A549 (cell line): Measurements from ENCODE around the gene CCDC154. TPM values are rescaled to one million over a fixed set of nuclear protein-coding genes. Genes with fewer than 3 reads are reported as not detected.

Experiments
- ATAC-seq, 2 experiments: fragments of 200-7000 bp in 1 of 2; fragments of >200 bp in 1 of 2; cut with Nextera tagmentation in 1 of 2; cut with Tn5 transposase in 1 of 2; 3 replicates each; pipeline versions ENCODE4 v1.8.0 to v1.9.1; 2018 to 2020; ENCODE audit warnings: mild to moderate bottlenecking in 1 of 2, moderate library complexity in 1 of 2
- CTCF ChIA-PET: fragments of 300-600 bp; sonication (Branson Sonifier 250); formaldehyde crosslinking; extraction: SDS; loops from one replicate; lab custom pipeline; 2021; ENCODE audit warnings: antibody characterized with exemption, inconsistent platforms; lab: Yijun Ruan, JAX
- POLR2A ChIA-PET: fragments of 350-600 bp; formaldehyde crosslinking; extraction: SDS; loops from one replicate; lab custom pipeline; 2021; ENCODE audit warnings: antibody characterized with exemption, inconsistent platforms; lab: Yijun Ruan, JAX
- DNase-seq, 2 experiments: peaks; one replicate each; pipeline versions ENCODE4 v3.0.0 to v3.0.0-alpha.2; 2011 to 2016; ENCODE audit warnings: low read depth in 1 of 2, low spot score in 1 of 2
- FAIRE-seq: peaks from 2 replicates; lab custom pipeline; 2011; peaks lifted over from hg19 to GRCh38; lab: Jason Lieb, UNC
- H3K27ac ChIP-seq, 2 experiments: fragments of >200 bp; sonication (Bioruptor Twin); formaldehyde crosslinking; 3 replicates each; pipeline ENCODE4 v1.5.1; 2016 to 2017
- H3K4me1 ChIP-seq: fragments of >200 bp; sonication (Bioruptor Twin); formaldehyde crosslinking; 3 replicates; pipeline ENCODE4 v1.6.1; 2016
- H3K4me2 ChIP-seq: fragments of >200 bp; sonication (Bioruptor Twin); formaldehyde crosslinking; 3 replicates; pipeline ENCODE4 v1.6.1; 2016
- H3K4me3 ChIP-seq: fragments of >200 bp; sonication (Bioruptor Twin); formaldehyde crosslinking; 3 replicates; pipeline ENCODE4 v1.5.1; 2016
- H3K9me3 ChIP-seq: fragments of >200 bp; sonication (Bioruptor Twin); formaldehyde crosslinking; 3 replicates; pipeline ENCODE4 v1.6.1; 2016
- ELK1 ChIP-seq: fragments of 150-350 bp; IDR thresholded peaks from 2 replicates; pipeline ENCODE4 v1.6.1; 2014; ENCODE audit warnings: low read depth, mild to moderate bottlenecking, low read length
- HDAC2 ChIP-seq: fragments of 200-600 bp; sonication (generic); IDR thresholded peaks from 2 replicates; pipeline ENCODE4 v1.6.1; 2016
- HES2 ChIP-seq: fragments of >200 bp; sonication (Bioruptor Twin); formaldehyde crosslinking; IDR thresholded peaks from 2 replicates; pipeline ENCODE4 v1.6.1; 2016
- HEYL ChIP-seq: fragments of 250-450 bp; sonication (Bioruptor Pico); IDR thresholded peaks from 2 replicates; pipeline ENCODE4 v1.8.0; 2021; ENCODE audit warnings: mild to moderate bottlenecking, moderate library complexity
- HOXA7 ChIP-seq: fragments of 250-450 bp; sonication (Bioruptor Pico); IDR thresholded peaks from 2 replicates; pipeline ENCODE4 v1.5.0; 2020; ENCODE audit warnings: mild to moderate bottlenecking, moderate library complexity
- HOXB13 ChIP-seq: fragments of 250-450 bp; sonication (Bioruptor Pico); IDR thresholded peaks from 2 replicates; pipeline ENCODE4 v1.5.0; 2020; ENCODE audit warnings: low read depth, mild to moderate bottlenecking, moderate library complexity
- HOXB5 ChIP-seq: fragments of 250-450 bp; sonication (Bioruptor Pico); IDR thresholded peaks from 2 replicates; pipeline ENCODE4 v1.5.0; 2020; ENCODE audit warnings: mild to moderate bottlenecking, moderate library complexity
- JUNB ChIP-seq: fragments of >200 bp; sonication (Bioruptor Twin); formaldehyde crosslinking; IDR thresholded peaks from 2 replicates; pipeline ENCODE4 v1.6.1; 2016
- KDM1A ChIP-seq: fragments of 200-600 bp; sonication (generic); IDR thresholded peaks from 2 replicates; pipeline ENCODE4 v1.6.1; 2016; ENCODE audit warnings: low read depth, mild to moderate bottlenecking
- NPAS2 ChIP-seq: fragments of 250-450 bp; sonication (Bioruptor Pico); IDR thresholded peaks from 2 replicates; pipeline ENCODE4 v1.8.0; 2022; ENCODE audit warnings: mild to moderate bottlenecking, moderate library complexity, borderline replicate concordance
- PHF8 ChIP-seq: fragments of 200-600 bp; sonication (generic); IDR thresholded peaks from 2 replicates; pipeline ENCODE4 v1.6.1; 2016; ENCODE audit warnings: low read depth, mild to moderate bottlenecking, antibody characterized with exemption, moderate library complexity, borderline replicate concordance
- POLR2A ChIP-seq: IDR thresholded peaks from 2 replicates; pipeline ENCODE4 v1.6.1; 2012; ENCODE audit warnings: mild to moderate bottlenecking, low read length
- RAD21 ChIP-seq, 2 experiments: fragments of >200 bp in 1 of 2; sonication (Bioruptor Twin) in 1 of 2; formaldehyde crosslinking in 1 of 2; IDR thresholded peaks in 1 of 2; conservative IDR thresholded peaks in 1 of 2; 2 replicates in 1 of 2; 3 replicates in 1 of 2; pipeline ENCODE4 v1.6.1; 2012 to 2018; ENCODE audit warnings: inconsistent platforms in 1 of 2
- ZNF302 ChIP-seq: fragments of 250-450 bp; sonication (Bioruptor Pico); IDR thresholded peaks from 2 replicates; pipeline ENCODE4 v1.9.0; 2021; ENCODE audit warnings: inconsistent platforms, mild to moderate bottlenecking, moderate library complexity
- WGBS: methylation state at CpG from one replicate; pipeline ENCODE4 v1.1.6; 2017; ENCODE audit errors: missing lambda C conversion rate; 5-methylcytosine and 5-hydroxymethylcytosine counted together
- polyA plus RNA-seq, 4 experiments: library from polyadenylated mRNA; depleted of rRNA in 3 of 4; stranded (reverse); fragments of >200 nt; fragmentation: RNase III in 1 of 4; extraction: RNeasy Plus Mini Kit Qiagen cat#74134 plus additional on column Dnase treatment in 1 of 4; gene quantifications; 2 replicates in 3 of 4; 3 replicates in 1 of 4; pipeline ENCODE4 v1.2.3, GENCODE V29; 2011 to 2017
- TF ChIP-seq, protein P1 (sequence below): fragments of 200-600 bp; sonication (generic); IDR thresholded peaks from 2 replicates; pipeline ENCODE4 v1.6.1; 2016; ENCODE audit warnings: antibody characterized with exemption, mild to moderate bottlenecking, moderate library complexity
- TF ChIP-seq, protein P2 (sequence below): fragments of >200 bp; sonication (Bioruptor Twin); formaldehyde crosslinking; IDR thresholded peaks from 3 replicates; pipeline ENCODE4 v1.6.1; 2016
- TF ChIP-seq, protein P3 (sequence below): fragments of 450-650 bp; IDR thresholded peaks from 2 replicates; pipeline ENCODE4 v1.6.1; 2014; ENCODE audit warnings: antibody characterized with exemption
- TF ChIP-seq, protein P4 (sequence below): fragments of 250-450 bp; sonication (Bioruptor Pico); IDR thresholded peaks from 2 replicates; pipeline ENCODE4 v1.5.0; 2021; ENCODE audit warnings: mild to moderate bottlenecking, moderate library complexity, borderline replicate concordance

CCDC154 gene
- polyA plus RNA-seq, 2 of the 4 experiments (the other 2 are of a cell fraction): 0.16 to 0.74 TPM

DNA sequence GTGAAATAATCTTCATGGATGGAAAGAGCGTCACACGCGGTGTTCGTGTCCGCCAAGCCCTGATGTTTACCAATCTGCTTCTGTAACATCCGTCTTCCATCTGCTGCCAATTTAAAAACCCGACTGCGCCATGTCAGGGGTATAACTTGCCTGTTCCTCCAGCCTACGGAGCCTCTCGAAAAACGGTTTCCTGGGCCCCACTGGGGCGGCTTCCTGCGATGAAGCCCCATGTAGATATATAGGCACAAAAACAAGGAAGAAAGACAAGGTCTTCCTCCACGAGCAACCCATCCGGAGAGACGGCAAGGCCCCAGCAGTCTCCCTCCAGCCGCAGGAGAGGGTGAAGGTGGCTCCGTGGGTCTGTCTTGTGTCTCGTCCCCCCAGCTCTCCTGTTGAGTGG is 44.3 kb upstream of the CCDC154 start, which contains the start of gene PTX4:
PTX4 (minus strand) TSS at position 326 of the 400 bp plus-strand sequence; CDS start at position 291, 35 bp downstream.
- ATAC-seq: no peak
- Histone ChIP-seq H3K4me2 (no peak within 1 kb of the TSS), H3K27ac (no peak within 1 kb of the TSS), H3K4me3 (no peak within 1 kb of the TSS), H3K9me3 (no peaks in the 10 kb centered on the region), H3K4me1 (peaks cover 7% of the 10 kb centered on the region)
- POLR2A ChIA-PET: interaction anchor here (0.7 kb wide), 1 partner anchor 13 kb away, joined by 3 read pairs; no protein-coding TSS in a partner anchor
- CTCF ChIA-PET: no interaction called here
- 84% methylated on average over 19 of the region's 19 CpGs for WGBS
- no peak for FAIRE-seq
- DNase-seq: no peak
- TF ChIP-seq NPAS2 (CRISPR knock-in tag) (no peak), HES2 (no peak), HDAC2 (no peak), HEYL (CRISPR knock-in tag) (no peak), PHF8 (no peak), HOXB5 (CRISPR knock-in tag) (no peak), ELK1 (no peak), KDM1A (no peak), ZNF302 (CRISPR knock-in tag) (no peak), HOXB13 (CRISPR knock-in tag) (no peak), POLR2A (no peak)
- TF ChIP-seq, protein P1, sequence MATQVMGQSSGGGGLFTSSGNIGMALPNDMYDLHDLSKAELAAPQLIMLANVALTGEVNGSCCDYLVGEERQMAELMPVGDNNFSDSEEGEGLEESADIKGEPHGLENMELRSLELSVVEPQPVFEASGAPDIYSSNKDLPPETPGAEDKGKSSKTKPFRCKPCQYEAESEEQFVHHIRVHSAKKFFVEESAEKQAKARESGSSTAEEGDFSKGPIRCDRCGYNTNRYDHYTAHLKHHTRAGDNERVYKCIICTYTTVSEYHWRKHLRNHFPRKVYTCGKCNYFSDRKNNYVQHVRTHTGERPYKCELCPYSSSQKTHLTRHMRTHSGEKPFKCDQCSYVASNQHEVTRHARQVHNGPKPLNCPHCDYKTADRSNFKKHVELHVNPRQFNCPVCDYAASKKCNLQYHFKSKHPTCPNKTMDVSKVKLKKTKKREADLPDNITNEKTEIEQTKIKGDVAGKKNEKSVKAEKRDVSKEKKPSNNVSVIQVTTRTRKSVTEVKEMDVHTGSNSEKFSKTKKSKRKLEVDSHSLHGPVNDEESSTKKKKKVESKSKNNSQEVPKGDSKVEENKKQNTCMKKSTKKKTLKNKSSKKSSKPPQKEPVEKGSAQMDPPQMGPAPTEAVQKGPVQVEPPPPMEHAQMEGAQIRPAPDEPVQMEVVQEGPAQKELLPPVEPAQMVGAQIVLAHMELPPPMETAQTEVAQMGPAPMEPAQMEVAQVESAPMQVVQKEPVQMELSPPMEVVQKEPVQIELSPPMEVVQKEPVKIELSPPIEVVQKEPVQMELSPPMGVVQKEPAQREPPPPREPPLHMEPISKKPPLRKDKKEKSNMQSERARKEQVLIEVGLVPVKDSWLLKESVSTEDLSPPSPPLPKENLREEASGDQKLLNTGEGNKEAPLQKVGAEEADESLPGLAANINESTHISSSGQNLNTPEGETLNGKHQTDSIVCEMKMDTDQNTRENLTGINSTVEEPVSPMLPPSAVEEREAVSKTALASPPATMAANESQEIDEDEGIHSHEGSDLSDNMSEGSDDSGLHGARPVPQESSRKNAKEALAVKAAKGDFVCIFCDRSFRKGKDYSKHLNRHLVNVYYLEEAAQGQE: no peak
- TF ChIP-seq, protein P2, sequence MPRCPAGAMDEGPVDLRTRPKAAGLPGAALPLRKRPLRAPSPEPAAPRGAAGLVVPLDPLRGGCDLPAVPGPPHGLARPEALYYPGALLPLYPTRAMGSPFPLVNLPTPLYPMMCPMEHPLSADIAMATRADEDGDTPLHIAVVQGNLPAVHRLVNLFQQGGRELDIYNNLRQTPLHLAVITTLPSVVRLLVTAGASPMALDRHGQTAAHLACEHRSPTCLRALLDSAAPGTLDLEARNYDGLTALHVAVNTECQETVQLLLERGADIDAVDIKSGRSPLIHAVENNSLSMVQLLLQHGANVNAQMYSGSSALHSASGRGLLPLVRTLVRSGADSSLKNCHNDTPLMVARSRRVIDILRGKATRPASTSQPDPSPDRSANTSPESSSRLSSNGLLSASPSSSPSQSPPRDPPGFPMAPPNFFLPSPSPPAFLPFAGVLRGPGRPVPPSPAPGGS: no peak
- TF ChIP-seq, protein P3, sequence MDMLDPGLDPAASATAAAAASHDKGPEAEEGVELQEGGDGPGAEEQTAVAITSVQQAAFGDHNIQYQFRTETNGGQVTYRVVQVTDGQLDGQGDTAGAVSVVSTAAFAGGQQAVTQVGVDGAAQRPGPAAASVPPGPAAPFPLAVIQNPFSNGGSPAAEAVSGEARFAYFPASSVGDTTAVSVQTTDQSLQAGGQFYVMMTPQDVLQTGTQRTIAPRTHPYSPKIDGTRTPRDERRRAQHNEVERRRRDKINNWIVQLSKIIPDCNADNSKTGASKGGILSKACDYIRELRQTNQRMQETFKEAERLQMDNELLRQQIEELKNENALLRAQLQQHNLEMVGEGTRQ: no peak
- TF ChIP-seq, protein P4, sequence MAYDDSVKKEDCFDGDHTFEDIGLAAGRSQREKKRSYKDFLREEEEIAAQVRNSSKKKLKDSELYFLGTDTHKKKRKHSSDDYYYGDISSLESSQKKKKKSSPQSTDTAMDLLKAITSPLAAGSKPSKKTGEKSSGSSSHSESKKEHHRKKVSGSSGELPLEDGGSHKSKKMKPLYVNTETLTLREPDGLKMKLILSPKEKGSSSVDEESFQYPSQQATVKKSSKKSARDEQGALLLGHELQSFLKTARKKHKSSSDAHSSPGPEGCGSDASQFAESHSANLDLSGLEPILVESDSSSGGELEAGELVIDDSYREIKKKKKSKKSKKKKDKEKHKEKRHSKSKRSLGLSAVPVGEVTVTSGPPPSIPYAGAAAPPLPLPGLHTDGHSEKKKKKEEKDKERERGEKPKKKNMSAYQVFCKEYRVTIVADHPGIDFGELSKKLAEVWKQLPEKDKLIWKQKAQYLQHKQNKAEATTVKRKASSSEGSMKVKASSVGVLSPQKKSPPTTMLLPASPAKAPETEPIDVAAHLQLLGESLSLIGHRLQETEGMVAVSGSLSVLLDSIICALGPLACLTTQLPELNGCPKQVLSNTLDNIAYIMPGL (CRISPR knock-in tag): no peak
- TF ChIP-seq, all 56 proteins: peak for 0

DNA sequence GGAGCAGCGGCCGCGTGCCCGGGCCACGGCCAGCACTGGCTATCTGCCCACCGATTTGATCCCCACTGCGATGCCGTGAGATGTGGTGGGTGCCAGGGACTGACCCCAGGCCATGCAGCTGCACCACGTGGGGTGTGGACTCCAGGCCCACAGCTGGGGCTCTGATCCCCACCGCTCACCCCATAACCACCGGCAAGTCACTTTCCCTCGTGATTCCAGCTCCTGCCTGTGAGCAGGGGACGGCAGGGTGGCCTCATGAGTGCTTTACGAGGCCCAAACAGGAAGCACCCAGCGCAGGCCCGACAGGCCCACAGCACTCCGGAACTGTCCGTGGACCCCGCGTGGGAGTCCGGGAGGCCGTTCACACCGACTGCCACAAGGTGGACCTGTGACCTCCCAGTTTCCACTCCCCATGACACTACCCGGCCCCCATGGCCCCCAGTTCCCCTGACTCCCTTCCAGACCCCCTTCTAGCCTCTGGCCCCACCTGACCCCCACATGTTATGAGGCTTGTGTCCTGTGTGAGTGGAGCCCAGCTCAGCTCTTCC is 43.8 kb upstream of the CCDC154 start:
- H3K27ac ChIP-seq: no peak overlapping the region
- FAIRE-seq (no peak), DNase-seq (no peak), ATAC-seq (no peak)
- H3K4me2 ChIP-seq: no peak overlapping the region
- no peak overlapping the region for H3K4me3 ChIP-seq
- peaks cover 7% of the 10 kb centered on the region for H3K4me1 ChIP-seq
- 86% methylated on average over 23 of the region's 24 CpGs for WGBS
- no peaks in the 10 kb centered on the region for H3K9me3 ChIP-seq
- CTCF ChIA-PET: no interaction called here
- POLR2A ChIA-PET: no interaction called here
- TF ChIP-seq HEYL (CRISPR knock-in tag) (no peak), JUNB (no peak), RAD21 (conservative IDR thresholded peaks at IDR 0.05 in 1 of 2, IDR thresholded peaks at IDR 0.05 in 1 of 2) (no peak), HOXA7 (CRISPR knock-in tag) (no peak)
